ENCODE results near the gene SMIM32.
A peak's percentile ranks its signal among the peaks of the same experiment; 100 is the strongest.

The SMIM32 gene

GRCh38 chr5:136164226-136164625 is 28.7 kb downstream of the SMIM32 start:
- Histone ChIP-seq H3K9me3 (ENCODE audit: severe bottlenecking) (no peaks in the 10 kb centered on the region), H3K4me3 (ENCODE audit: severe bottlenecking) (no peak overlapping the region), H3K4me1 (ENCODE audit: insufficient read depth, poor library complexity, severe bottlenecking) (no peaks in the 10 kb centered on the region), H3K36me3 (ENCODE audit: low read depth) (peaks cover 93% of the 10 kb centered on the region), H3K27ac (ENCODE audit: poor library complexity, severe bottlenecking) (no peak overlapping the region), H3K27me3 (ENCODE audit: insufficient read depth, poor library complexity, severe bottlenecking) (no peaks in the 10 kb centered on the region)
- no peak for TF ChIP-seq CTCF (IDR thresholded peaks at IDR 0.05; ENCODE audit: poor library complexity, severe bottlenecking)
- no peak for ATAC-seq (ENCODE audit: low read depth)
- no peak for DNase-seq (ENCODE audit: low spot score)

GRCh38 chr5:136162008-136162407 is 31.0 kb downstream of the SMIM32 start:
- ATAC-seq (ENCODE audit: low read depth) (no peak), DNase-seq (ENCODE audit: low spot score) (no peak)
- H3K27me3 ChIP-seq (ENCODE audit: insufficient read depth, poor library complexity, severe bottlenecking) = no peaks in the 10 kb centered on the region
- peaks cover 97% of the 10 kb centered on the region for H3K36me3 ChIP-seq (ENCODE audit: low read depth)
- TF ChIP-seq CTCF (IDR thresholded peaks at IDR 0.05; ENCODE audit: poor library complexity, severe bottlenecking) = no peak
- no peaks in the 10 kb centered on the region for H3K9me3 ChIP-seq (ENCODE audit: severe bottlenecking)
- H3K4me3 ChIP-seq (ENCODE audit: severe bottlenecking) = no peak overlapping the region
- H3K4me1 ChIP-seq (ENCODE audit: insufficient read depth, poor library complexity, severe bottlenecking) = no peaks in the 10 kb centered on the region
- H3K27ac ChIP-seq (ENCODE audit: poor library complexity, severe bottlenecking) = no peak overlapping the region

- H3K9me3 ChIP-seq (ENCODE audit: severe bottlenecking) = no peaks in the 10 kb centered on the region
- H3K27me3 ChIP-seq (ENCODE audit: insufficient read depth, poor library complexity, severe bottlenecking) = no peaks in the 10 kb centered on the region
- DNase-seq (ENCODE audit: low spot score) = no peak
- H3K4me1 ChIP-seq (ENCODE audit: insufficient read depth, poor library complexity, severe bottlenecking) = no peaks in the 10 kb centered on the region
- TF ChIP-seq CTCF (IDR thresholded peaks at IDR 0.05; ENCODE audit: poor library complexity, severe bottlenecking) = no peak
- H3K36me3 ChIP-seq (ENCODE audit: low read depth) = peaks cover 97% of the 10 kb centered on the region
- H3K27ac ChIP-seq (ENCODE audit: poor library complexity, severe bottlenecking) = no peak overlapping the region
- no peak overlapping the region for H3K4me3 ChIP-seq (ENCODE audit: severe bottlenecking)
- ATAC-seq (ENCODE audit: low read depth) = no peak
These were observed 33.5 kb downstream of the SMIM32 start for GRCh38 chr5:136159457-136159856.

GRCh38 chr5:136157514-136157913 is 35.4 kb downstream of the SMIM32 start:
- H3K9me3 ChIP-seq (ENCODE audit: severe bottlenecking) = no peaks in the 10 kb centered on the region
- no peaks in the 10 kb centered on the region for H3K27me3 ChIP-seq (ENCODE audit: insufficient read depth, poor library complexity, severe bottlenecking)
- peaks cover 97% of the 10 kb centered on the region for H3K36me3 ChIP-seq (ENCODE audit: low read depth)
- ATAC-seq (ENCODE audit: low read depth) (no peak), DNase-seq (ENCODE audit: low spot score) (no peak)
- no peak overlapping the region for H3K4me3 ChIP-seq (ENCODE audit: severe bottlenecking)
- no peak overlapping the region for H3K27ac ChIP-seq (ENCODE audit: poor library complexity, severe bottlenecking)
- no peak for TF ChIP-seq CTCF (IDR thresholded peaks at IDR 0.05; ENCODE audit: poor library complexity, severe bottlenecking)
- no peaks in the 10 kb centered on the region for H3K4me1 ChIP-seq (ENCODE audit: insufficient read depth, poor library complexity, severe bottlenecking)

- Histone ChIP-seq H3K27me3 (ENCODE audit: insufficient read depth, poor library complexity, severe bottlenecking) (no peaks in the 10 kb centered on the region), H3K9me3 (ENCODE audit: severe bottlenecking) (no peaks in the 10 kb centered on the region), H3K4me1 (ENCODE audit: insufficient read depth, poor library complexity, severe bottlenecking) (no peaks in the 10 kb centered on the region), H3K4me3 (ENCODE audit: severe bottlenecking) (no peak overlapping the region), H3K36me3 (ENCODE audit: low read depth) (peaks cover 85% of the 10 kb centered on the region), H3K27ac (ENCODE audit: poor library complexity, severe bottlenecking) (no peak overlapping the region)
- no peak for TF ChIP-seq CTCF (IDR thresholded peaks at IDR 0.05; ENCODE audit: poor library complexity, severe bottlenecking)
- DNase-seq (ENCODE audit: low spot score) (no peak), ATAC-seq (ENCODE audit: low read depth) (peak; percentile 53; the same call in 2 of the 3 replicates)
These were observed 37.2 kb downstream of the SMIM32 start for GRCh38 chr5:136155761-136156160.
